ENCODE results near the gene DCDC2C.

- no peak for TF ChIP-seq TAF1 (IDR thresholded peaks at IDR 0.05; ENCODE audit: borderline replicate concordance, insufficient read depth, low read length)
- no peak for TF ChIP-seq REST (IDR thresholded peaks at IDR 0.05; ENCODE audit: insufficient read depth in 1 of 2, low read depth in 2 of 2, low read length in 2 of 2)
- no peak for TF ChIP-seq POLR2AphosphoS5 (IDR thresholded peaks at IDR 0.05; ENCODE audit: low read depth, low read length)
- TF ChIP-seq SIN3A (IDR thresholded peaks at IDR 0.05; ENCODE audit: borderline replicate concordance, insufficient read depth, low read length) = no peak
Measured at GRCh38 chr2:3712424-3712823, 9.0 kb downstream of the DCDC2C start.

Measured in PFSK-1 (cell line).